GM21423 (cell line): ENCODE measurements around the gene UNC5A.

Experiments
- ATAC-seq: cut with Tn5 transposase; IDR thresholded peaks from one replicate; pipeline ENCODE4 v1.9.1; 2021; ENCODE audit warnings: mild to moderate bottlenecking, moderate library complexity; ENCODE audit not compliant: unreplicated experiment

The UNC5A gene

DNA sequence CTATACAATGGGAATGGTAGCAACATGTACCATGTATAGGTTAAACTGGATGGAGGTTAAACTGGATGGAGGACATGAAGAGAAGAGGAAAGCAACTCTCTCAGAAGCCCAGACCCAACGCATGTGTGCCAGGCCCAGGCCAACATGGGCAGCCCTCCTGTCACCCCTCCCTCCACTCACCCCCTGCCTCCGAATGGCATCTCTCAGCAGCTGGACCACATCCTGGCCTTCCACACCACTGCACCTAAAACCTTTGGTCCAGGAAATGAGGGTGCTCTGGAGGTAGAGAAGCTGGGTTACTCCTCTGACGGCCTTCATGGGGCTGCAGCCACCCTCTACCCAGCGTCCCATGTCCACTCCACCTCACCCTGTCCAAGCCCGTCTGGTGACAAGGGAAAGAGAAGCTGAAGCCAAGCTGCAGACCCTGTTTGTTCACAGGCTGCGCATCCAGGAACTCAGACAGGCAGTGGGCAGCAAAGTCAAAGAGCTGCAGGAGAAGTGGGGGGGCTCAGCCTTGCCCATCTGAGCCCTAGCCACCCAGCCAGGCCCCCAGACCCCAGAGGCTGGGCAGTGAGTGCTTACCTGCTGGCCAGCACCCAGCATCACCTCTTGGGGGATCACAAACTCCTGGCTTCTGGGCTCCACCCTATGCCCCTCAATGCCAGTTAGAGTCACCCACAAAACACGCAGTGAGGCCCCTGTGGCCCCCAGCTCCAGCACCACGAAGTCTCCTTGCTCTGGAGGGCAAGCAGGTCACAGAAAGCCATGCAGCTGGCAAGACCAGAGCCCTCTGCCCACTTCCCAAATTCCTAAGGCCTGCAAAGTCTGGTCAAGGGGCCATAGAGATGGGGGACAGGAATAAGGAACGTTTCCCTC, 80.3 kb downstream of the UNC5A start:
- ATAC-seq, result no peak

DNA sequence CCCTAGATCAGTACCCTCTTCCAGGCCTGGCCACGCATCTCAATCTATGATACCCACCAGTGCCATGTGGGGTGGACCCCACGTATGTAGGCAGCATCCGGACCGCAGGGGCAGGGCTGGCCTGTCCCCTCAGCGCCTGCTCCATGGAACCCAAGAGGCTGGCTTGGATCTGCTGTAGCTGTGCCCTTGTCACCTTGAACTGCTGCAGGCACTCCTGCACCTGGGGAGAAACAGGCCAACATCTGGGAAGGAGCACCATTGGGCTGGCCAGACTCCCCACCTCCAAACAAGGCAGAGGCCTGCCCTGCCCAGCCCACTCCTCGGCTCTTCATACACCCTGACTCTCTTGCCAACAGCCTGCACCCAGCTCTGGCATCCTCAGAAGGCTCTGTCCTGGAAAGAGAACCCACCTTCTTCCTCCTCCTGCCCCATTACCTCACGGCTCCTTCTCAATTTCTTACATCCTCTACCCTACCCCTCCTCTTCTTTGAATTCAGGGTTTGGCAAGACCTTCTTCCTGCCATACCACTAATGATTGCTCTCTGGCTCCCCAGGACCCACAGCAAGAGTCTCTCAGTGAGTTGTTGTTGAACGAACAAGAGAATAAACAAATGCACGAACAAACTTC, 81.1 kb downstream of the UNC5A start:
- ATAC-seq, result no peak

DNA sequence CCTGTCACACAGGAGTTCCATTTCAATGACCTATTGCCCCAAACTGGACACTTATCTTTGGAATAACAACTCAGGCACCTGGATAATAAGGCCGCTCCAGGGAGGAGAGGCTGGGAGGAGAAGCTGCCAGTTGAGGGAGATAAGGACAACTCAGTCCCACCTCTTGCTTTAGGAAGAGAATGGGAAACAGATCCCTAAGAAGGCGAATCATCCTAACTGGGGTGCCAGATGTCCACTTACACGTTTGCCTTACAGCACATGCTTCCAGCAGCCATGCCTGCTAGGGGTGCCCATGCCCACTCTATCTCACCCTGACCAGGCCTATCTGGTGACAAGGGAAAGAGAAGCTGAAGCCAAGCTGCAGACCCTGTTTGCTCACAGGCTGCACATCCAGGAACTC, 82.3 kb downstream of the UNC5A start:
- no peak for ATAC-seq

DNA sequence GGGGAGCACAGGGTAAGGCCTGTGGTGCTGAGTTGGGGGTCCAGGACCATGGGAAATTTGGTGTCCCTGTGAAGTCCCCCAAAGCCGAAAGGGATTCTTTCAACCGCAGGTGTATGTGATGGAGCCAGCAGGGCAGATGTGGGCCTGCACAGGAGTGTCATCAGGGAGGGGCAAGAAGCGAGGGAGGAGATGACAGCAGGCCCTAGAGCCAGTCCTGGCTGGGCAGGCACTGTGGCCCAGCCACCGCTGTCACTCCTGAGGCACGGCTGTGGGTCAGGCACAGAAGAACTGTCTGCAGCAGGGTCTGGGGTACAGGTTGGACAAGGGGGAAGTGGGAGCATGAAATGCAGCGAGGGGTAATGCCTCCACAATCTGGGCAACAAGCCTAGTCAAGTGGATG, 83.9 kb downstream of the UNC5A start:
- no peak for ATAC-seq

GRCh38 chr5:176895831-176896230, 85.5 kb downstream of the UNC5A start:
- no peak for ATAC-seq

DNA sequence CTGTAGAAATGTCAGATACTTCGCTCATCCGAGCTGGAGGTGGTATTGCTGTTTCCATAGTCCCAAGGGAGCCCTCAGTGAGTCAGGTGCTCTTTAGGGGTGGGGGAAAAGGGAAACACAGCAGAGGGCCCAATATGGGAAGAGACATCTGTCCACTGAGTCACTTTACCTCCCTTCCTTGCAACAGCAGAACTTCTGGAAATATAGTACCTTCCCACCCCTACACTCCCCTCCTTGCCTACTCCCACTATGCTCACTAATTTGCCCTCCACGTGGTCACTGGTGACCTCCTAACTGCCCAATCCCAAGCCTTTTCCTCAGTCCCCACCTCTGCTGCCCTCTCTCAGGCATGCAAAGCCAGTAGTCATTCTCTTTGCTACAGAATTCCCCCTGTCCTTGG, 86.9 kb downstream of the UNC5A start:
- no peak for ATAC-seq

DNA sequence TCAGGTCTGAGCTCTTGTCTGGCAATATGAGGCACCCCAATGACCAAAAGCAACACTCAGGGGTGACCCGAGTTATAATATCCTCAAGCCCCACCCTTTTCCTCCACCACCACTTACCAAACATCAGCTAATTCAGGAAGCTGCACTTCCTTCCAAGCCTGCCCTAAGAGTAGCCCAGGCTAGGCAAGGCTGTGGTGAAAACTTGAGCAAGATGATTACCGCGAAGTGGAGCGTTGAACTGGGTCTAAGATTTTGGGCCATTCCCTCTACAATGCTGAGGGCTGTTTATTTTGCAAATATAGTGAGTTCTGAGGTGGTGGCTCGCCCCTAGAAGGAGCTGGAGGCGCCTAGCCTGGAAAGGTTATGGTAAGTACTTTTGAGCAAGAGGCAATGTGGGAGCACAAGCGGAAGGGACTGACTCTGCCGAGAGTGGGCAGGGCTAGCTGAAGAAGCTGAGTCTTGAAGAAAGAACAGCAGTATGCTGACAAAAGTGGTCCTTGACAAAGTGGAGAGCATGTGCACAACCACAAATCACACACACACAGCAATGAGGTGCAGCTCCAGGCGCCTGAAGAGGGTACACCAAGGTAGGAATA, 89.0 kb downstream of the UNC5A start, which contains the start of gene HK3:
HK3 (minus strand) TSS at position 51 of the 596 bp plus-strand sequence. CDS start 3,187 bp downstream, outside the sequence.
- ATAC-seq, result no peak

GRCh38 chr5:176899946-176900779, 89.8 kb downstream of the UNC5A start:
- ATAC-seq, result no peak

GRCh38 chr5:176900780-176901204, 90.4 kb downstream of the UNC5A start:
- ATAC-seq, result no peak

DNA sequence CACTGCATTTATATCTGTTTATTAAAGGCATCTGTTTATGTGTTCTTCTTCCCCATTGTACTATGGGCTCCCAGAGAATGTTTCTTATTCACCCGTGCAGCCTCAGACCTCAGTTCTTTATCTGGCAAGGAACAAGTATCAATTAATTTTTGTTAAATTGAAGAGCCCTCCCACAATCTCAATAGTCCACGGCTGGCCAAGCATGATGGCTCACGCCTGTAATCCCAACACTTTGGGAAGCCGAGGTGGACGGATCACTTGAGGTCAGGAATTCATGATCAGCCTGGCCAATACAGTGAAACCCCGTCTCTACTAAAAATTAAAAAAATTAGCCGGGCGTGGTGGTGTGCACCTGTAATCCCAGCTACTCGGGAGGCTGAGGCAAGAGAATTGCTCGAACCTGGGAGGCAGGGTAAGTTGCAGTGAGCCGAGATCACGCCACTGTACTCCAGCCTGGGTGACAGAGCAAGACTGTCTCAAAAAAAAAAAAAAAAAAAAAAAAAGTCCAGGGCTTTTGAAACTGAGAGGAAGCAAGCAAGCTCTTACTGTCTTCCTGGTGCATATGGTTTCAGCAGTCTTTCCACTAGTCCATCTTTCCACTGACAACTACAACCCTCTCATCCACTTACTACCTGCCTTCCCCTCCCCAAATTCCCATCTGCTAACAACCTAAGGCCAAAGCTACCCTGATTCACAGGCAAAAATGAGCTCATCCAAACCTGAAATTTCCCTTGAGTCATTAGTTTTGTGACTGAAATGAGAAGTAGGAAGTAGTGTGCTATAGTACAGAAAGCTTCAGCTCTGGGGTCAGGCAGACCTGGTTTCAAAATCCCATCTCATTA, 91.1 kb downstream of the UNC5A start:
- peak; percentile 51 for ATAC-seq

- no peak for ATAC-seq
Measured at GRCh38 chr5:176902102-176902814, 91.9 kb downstream of the UNC5A start.

GRCh38 chr5:176902911-176903664, 92.7 kb downstream of the UNC5A start:
- ATAC-seq, result no peak

DNA sequence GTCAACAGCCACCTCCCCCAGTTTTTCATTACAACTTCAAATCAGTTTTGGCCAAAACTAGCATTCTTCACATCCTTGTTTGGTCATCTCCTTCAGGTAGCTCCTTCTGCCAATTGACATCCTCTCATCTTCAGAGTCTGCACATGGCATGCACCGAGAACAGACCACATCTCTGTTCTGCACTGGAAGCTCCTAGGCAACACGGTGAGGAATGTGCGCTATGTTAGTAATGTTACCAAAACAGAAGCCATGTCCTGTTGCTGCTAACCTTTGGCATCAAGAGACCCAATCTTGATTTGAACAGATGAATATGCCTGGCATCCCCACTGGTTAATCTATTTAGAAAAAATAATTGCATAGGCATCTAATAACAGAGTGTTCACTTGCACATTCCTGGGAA, 93.9 kb downstream of the UNC5A start:
- no peak for ATAC-seq

DNA sequence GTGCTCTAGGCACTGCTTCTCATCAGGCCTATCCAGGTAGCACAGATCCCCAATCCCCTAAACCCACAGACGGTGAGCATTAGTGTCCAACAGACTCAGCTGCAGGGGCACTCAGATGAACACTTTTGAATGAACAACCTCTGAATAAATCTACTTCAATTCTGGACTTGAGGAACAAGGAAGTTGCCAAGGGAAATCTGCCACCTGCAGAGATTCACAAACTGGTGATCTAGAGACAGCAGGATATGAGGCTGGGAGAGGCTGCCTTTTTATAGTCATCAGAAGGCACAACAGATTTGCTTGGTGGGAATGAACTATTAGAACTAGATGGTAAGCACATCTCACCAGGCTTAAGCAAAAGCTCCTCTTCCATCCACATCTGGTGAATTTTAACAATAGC, 95.8 kb downstream of the UNC5A start:
- no peak for ATAC-seq

DNA sequence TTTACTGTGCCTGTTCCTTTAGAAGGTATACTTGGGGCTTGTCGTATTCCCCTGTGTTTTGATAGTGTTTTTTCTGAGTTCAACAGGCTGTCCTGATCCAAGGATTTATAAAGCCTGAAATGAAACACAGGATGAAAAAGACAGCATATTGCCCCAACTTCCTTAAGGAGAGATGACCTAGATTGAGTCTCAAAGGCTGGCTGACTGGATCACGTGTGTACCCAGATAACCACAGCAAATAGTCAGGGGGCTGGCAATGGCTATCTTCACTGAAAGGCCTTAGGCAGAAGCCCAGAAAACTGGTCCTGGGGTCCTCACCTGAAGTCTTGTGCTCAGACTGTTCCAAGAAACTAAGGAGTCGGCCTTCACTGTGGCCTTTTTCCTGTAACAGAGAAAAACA, 96.4 kb downstream of the UNC5A start:
- no peak for ATAC-seq

- no peak for ATAC-seq
Measured at GRCh38 chr5:176908675-176909368, 98.5 kb downstream of the UNC5A start.

DNA sequence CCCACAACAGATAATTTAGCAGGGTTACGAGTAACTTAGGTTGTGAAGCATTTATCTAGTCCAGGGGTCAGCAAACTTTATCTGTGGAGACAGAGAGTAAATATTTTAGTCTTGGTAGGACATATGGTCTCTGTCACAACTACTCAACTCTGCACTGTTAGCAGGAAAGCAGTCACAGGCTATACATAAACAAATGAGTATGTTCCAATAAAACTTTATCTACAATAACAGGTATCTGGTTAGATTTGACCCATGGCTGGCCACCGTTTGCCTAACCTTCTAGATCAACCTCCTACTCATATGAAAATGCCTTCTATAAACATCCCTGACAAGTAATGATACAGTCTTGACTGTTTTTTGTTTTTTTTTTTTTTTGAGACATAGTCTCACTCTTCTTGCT, 101.8 kb downstream of the UNC5A start:
- no peak for ATAC-seq

DNA sequence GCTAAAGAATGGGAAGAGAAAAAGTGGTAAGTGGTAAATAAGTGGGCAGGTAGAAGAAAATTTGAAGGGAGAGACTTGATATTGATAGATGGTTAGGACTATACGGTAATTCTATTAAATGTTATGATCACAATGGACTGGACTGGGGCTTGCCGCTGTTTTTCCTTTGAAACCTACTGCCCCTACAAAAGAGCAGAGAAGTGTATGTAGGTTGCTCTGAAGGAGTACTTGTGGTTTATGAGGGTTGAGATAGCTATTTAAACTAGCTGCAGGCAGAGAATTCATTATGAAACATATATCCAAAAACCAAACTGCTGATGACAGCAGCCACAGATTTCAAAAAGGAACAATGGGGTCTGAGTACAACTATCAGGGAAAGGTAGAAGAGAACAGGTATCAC, 105.5 kb downstream of the UNC5A start:
- no peak for ATAC-seq
